BE2C (cell line): ENCODE results near the gene CACFD1.

Experiments used
- DNase-seq: peaks from one replicate; pipeline ENCODE4 v3.0.0-alpha.2; 2020
- H3K27me3 ChIP-seq: fragments of 250-450 bp; sonication (Bioruptor Pico); 2 replicates; pipeline ENCODE4 v1.5.1; 2020; ENCODE audit warnings: mild to moderate bottlenecking
- H3K36me3 ChIP-seq: fragments of 250-450 bp; sonication (Bioruptor Pico); 2 replicates; pipeline ENCODE4 v1.5.1; 2020; ENCODE audit warnings: mild to moderate bottlenecking
- H3K4me1 ChIP-seq: fragments of 250-450 bp; sonication (Bioruptor Pico); 2 replicates; pipeline ENCODE4 v1.5.1; 2020
- H3K4me3 ChIP-seq: 2 replicates; pipeline ENCODE4 v1.5.1; 2011; ENCODE audit warnings: low read depth, low read length
- H3K9me3 ChIP-seq: fragments of 250-450 bp; sonication (Bioruptor Pico); 2 replicates; pipeline ENCODE4 v1.5.1; 2020
- CTCF ChIP-seq: IDR thresholded peaks from 2 replicates; pipeline ENCODE4 v1.5.1; 2012; ENCODE audit warnings: mild to moderate bottlenecking, low read depth, low read length

CACFD1 gene

GRCh38 chr9:133516961-133517350 lies 57.2 kb downstream of the CACFD1 start:
- no peak for DNase-seq
- H3K4me3 ChIP-seq, result no peak overlapping the region
- peaks cover 32% of the 10 kb centered on the region for H3K4me1 ChIP-seq
- no peaks in the 10 kb centered on the region for H3K27me3 ChIP-seq
- no peaks in the 10 kb centered on the region for H3K36me3 ChIP-seq
- no peak for TF ChIP-seq CTCF
- H3K9me3 ChIP-seq, result no peaks in the 10 kb centered on the region

- H3K9me3 ChIP-seq, result no peaks in the 10 kb centered on the region
- peaks cover 38% of the 10 kb centered on the region for H3K4me1 ChIP-seq
- TF ChIP-seq CTCF, result no peak
- no peak overlapping the region for H3K4me3 ChIP-seq
- DNase-seq, result no peak
- no peaks in the 10 kb centered on the region for H3K27me3 ChIP-seq
- no peaks in the 10 kb centered on the region for H3K36me3 ChIP-seq
Measured at GRCh38 chr9:133517711-133518110, 57.9 kb downstream of the CACFD1 start.

DNA sequence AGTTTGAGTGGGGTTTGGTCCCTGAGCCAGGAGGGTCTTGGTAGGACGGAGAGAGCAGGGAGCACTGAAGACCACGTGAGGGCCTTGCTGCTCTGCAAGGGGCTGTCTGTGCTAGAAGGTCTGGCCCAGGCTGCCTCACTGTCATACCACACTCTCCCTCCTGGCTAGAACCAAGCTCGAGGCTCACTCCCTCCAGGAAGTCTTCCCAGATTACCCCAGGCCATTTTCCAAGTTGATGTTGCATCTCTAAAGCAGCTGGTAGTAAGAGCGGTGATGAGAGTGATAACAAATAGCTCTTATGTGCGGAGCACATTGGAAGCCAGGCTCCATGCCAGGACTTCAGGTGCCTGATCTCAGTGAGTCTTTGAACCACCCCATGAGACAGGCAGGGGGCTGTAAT lies 58.4 kb downstream of the CACFD1 start:
- H3K4me1 ChIP-seq, result peaks cover 38% of the 10 kb centered on the region
- no peak overlapping the region for H3K4me3 ChIP-seq
- H3K36me3 ChIP-seq, result no peaks in the 10 kb centered on the region
- no peaks in the 10 kb centered on the region for H3K27me3 ChIP-seq
- H3K9me3 ChIP-seq, result no peaks in the 10 kb centered on the region
- DNase-seq, result no peak
- no peak for TF ChIP-seq CTCF

DNA sequence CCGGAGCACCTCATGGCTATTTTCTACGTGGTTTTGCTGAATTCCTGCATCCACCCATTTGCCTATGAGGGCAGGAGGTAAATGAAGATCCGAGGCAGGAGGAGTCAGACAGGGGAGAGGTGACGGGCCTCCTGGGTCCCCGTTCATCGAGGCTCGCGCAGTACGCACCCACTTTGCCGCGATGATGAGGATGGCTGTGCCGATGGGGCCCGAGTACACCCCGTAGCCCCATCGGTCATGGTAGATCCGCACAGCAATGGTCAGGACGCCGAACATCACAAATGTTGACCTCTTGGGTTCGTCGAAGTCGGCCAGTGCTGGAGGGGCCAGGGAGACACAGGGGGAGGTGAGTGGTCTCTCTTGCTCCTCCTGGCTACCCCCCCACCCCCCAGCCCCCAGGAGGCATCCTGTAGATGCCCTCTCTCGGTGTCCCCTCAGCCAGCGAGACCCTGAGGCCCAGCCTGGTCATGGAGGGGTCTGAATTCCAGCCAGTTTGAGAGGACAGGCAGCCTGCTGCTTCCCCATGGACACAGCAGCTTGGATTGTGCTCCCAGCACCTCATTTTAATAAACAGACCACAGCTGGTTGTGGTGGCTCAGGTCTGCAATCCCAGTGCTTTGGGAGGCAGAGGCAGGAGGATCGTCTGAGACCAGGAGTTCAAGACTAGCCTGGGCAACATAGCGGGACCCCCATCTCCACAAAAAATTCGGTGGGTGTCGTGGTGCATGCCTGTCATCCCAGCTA lies 59.1 kb downstream of the CACFD1 start:
- H3K4me3 ChIP-seq, result no peak overlapping the region
- no peaks in the 10 kb centered on the region for H3K27me3 ChIP-seq

DNA sequence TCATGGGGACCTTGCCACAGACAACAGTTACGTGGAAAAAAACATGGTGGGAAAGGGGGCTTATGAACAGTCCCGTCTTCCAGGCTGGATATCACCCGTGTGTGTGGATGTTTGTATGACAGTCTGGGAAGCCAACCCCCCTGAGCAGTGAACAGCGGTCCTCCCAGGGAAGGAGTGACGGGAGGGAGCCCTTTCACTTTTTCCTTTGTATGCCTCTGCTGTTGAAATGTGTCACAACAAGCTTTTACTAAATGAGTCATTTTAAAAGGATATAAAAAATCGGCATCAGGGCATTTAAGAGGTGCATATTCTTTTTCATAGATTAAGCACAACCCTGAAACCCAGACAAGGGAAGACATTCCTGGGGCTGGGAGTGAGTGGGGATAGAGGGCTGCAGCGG lies 59.9 kb downstream of the CACFD1 start:
- no peak for DNase-seq
- peaks cover 35% of the 10 kb centered on the region for H3K4me1 ChIP-seq
- H3K4me3 ChIP-seq, result no peak overlapping the region
- no peak for TF ChIP-seq CTCF
- no peaks in the 10 kb centered on the region for H3K27me3 ChIP-seq
- H3K9me3 ChIP-seq, result no peaks in the 10 kb centered on the region
- no peaks in the 10 kb centered on the region for H3K36me3 ChIP-seq

More for the DNA sequence above, 59.1 kb downstream of the CACFD1 start:
- H3K9me3 ChIP-seq, result no peaks in the 10 kb centered on the region
- no peaks in the 10 kb centered on the region for H3K36me3 ChIP-seq
- no peak for DNase-seq
- peaks cover 35% of the 10 kb centered on the region for H3K4me1 ChIP-seq
- no peak for TF ChIP-seq CTCF

DNA sequence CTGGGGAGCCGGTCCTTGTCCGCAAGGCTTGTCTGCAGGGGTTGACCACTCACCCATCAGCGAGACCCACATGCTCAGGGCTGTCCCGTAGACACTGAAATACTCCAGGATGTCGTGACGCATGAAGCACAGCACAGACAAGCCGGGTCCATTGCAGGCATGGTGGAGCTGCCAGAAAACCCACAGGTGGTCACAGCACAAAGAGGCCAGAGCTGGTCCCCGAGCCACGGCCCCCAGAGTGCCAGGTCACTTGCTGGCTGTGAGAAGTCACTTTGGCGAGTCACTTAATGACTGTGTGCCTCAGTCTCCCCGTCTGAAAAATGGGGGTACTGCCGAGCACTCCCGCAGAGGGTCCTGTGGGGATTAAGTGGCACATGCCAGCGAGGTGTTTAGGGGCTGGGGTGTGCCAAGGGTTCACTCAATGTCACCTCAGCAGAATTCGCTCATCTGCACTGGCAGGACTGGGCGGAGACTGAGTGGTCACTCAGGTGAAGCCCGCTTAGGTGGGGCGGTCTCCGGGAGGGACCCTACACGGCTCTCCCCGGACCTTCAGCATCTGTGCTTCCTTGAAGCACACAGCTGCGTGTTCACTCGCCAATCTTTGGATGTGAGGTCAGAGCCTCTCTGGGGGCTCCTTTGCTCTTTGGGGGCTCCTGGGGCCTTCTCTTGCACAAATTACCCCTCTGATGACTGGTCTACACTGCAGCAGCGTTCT lies 60.5 kb downstream of the CACFD1 start:
- DNase-seq, result no peak
- Histone ChIP-seq H3K9me3 (no peaks in the 10 kb centered on the region), H3K36me3 (no peaks in the 10 kb centered on the region), H3K4me3 (no peak overlapping the region), H3K4me1 (peaks cover 32% of the 10 kb centered on the region), H3K27me3 (no peaks in the 10 kb centered on the region)
- TF ChIP-seq CTCF, result no peak
